ENCODE data around the gene TRIM44.

DNA sequence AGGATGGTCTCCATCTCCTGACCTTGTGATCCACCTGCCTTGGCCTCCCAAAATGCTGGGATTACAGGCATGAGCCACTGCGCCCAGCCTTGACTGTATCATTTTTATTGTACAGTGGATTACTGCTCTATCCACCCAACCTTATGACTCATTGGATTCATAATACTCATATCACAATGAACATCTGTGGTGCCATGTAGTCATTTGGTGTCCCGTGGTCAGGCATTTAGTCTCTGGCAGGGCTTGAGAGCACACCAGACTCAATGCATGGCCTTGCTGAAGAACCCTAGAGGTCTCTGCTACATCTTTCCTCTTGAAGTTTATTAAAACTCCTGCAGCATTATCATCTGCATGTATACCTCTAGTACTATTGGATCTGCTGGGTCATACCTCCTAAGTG lies 183.3 kb downstream of the TRIM44 start:
- TF ChIP-seq, protein P1, sequence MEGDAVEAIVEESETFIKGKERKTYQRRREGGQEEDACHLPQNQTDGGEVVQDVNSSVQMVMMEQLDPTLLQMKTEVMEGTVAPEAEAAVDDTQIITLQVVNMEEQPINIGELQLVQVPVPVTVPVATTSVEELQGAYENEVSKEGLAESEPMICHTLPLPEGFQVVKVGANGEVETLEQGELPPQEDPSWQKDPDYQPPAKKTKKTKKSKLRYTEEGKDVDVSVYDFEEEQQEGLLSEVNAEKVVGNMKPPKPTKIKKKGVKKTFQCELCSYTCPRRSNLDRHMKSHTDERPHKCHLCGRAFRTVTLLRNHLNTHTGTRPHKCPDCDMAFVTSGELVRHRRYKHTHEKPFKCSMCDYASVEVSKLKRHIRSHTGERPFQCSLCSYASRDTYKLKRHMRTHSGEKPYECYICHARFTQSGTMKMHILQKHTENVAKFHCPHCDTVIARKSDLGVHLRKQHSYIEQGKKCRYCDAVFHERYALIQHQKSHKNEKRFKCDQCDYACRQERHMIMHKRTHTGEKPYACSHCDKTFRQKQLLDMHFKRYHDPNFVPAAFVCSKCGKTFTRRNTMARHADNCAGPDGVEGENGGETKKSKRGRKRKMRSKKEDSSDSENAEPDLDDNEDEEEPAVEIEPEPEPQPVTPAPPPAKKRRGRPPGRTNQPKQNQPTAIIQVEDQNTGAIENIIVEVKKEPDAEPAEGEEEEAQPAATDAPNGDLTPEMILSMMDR (conservative IDR thresholded peaks at IDR 0.05; ENCODE audit: low read length) = no peak
- no peak for TF ChIP-seq EZH2phosphoT487 (IDR thresholded peaks at IDR 0.05; ENCODE audit: borderline replicate concordance, low read depth, low read length)
